Astrocyte (in vitro differentiated cells and primary cell): Measurements from ENCODE around the gene THRAP3. TPM values are rescaled to one million over a fixed set of nuclear protein-coding genes. Genes with fewer than 3 reads are reported as not detected.
A peak's percentile ranks its signal among the peaks of the same experiment; 100 is the strongest.

Experiments
- DNase-seq: peaks from one replicate; pipeline ENCODE4 v3.0.0-alpha.2; 2010; ENCODE audit warnings: low read depth
- FAIRE-seq: peaks from 2 replicates; lab custom pipeline; 2011; peaks lifted over from hg19 to GRCh38; lab: Jason Lieb, UNC
- H2AFZ ChIP-seq: 2 replicates; pipeline ENCODE4 v1.6.0; 2012; ENCODE audit warnings: low read depth, low read length, inconsistent platforms
- H3K27ac ChIP-seq: 2 replicates; pipeline ENCODE4 v1.5.1; 2011; ENCODE audit warnings: low read depth, low read length, inconsistent platforms
- H3K27me3 ChIP-seq: 2 replicates; pipeline ENCODE4 v1.6.0; 2011; ENCODE audit warnings: low read length, inconsistent platforms; ENCODE audit not compliant: insufficient read depth
- H3K36me3 ChIP-seq: 2 replicates; pipeline ENCODE4 v1.5.1; 2011; ENCODE audit warnings: low read length, inconsistent platforms; ENCODE audit not compliant: insufficient read depth
- H3K4me1 ChIP-seq: 2 replicates; pipeline ENCODE4 v1.5.1; 2011; ENCODE audit warnings: low read length, inconsistent platforms; ENCODE audit not compliant: insufficient read depth
- H3K4me2 ChIP-seq: 2 replicates; pipeline ENCODE4 v1.6.0; 2012; ENCODE audit warnings: low read length, inconsistent platforms
- H3K4me3 ChIP-seq: 2 replicates; pipeline ENCODE4 v1.5.1; 2011; ENCODE audit warnings: low read depth, mild to moderate bottlenecking, low read length, inconsistent platforms; ENCODE audit not compliant: insufficient read depth
- H3K79me2 ChIP-seq: 2 replicates; pipeline ENCODE4 v1.6.0; 2012; ENCODE audit warnings: mild to moderate bottlenecking, low read length, inconsistent platforms; ENCODE audit not compliant: insufficient read depth
- H3K9ac ChIP-seq: 2 replicates; pipeline ENCODE4 v1.6.0; 2012; ENCODE audit warnings: mild to moderate bottlenecking, low read length, inconsistent platforms
- H3K9me3 ChIP-seq: 2 replicates; pipeline ENCODE4 v1.5.1; 2012; ENCODE audit warnings: low read depth, mild to moderate bottlenecking, low read length, inconsistent platforms; ENCODE audit not compliant: insufficient read depth
- H4K20me1 ChIP-seq: 2 replicates; pipeline ENCODE4 v1.6.0; 2012; ENCODE audit warnings: low read length, inconsistent platforms; ENCODE audit not compliant: insufficient read depth
- H3K27ac Mint-ChIP-seq: one replicate; pipeline ENCODE4 v1.8.0; 2021; ENCODE audit warnings: mild to moderate bottlenecking, mixed read lengths; ENCODE audit not compliant: unreplicated experiment
- H3K27me3 Mint-ChIP-seq: one replicate; pipeline ENCODE4 v1.8.0; 2021; ENCODE audit warnings: low read depth, mixed read lengths; ENCODE audit not compliant: unreplicated experiment
- H3K36me3 Mint-ChIP-seq: one replicate; pipeline ENCODE4 v1.8.0; 2021; ENCODE audit warnings: low read depth, mixed read lengths; ENCODE audit not compliant: unreplicated experiment
- H3K4me1 Mint-ChIP-seq: one replicate; pipeline ENCODE4 v1.8.0; 2021; ENCODE audit warnings: low read depth, mixed read lengths; ENCODE audit not compliant: unreplicated experiment
- H3K4me3 Mint-ChIP-seq: one replicate; pipeline ENCODE4 v1.8.0; 2021; ENCODE audit warnings: mild to moderate bottlenecking, moderate library complexity, mixed read lengths; ENCODE audit not compliant: unreplicated experiment
- H3K9me3 Mint-ChIP-seq: one replicate; pipeline ENCODE4 v1.8.0; 2021; ENCODE audit warnings: mild to moderate bottlenecking, mixed read lengths; ENCODE audit not compliant: unreplicated experiment
- CTCF ChIP-seq: IDR thresholded peaks from 2 replicates; pipeline ENCODE4 v1.5.1; 2011; ENCODE audit warnings: low read depth, mild to moderate bottlenecking, inconsistent platforms, low read length, moderate library complexity; ENCODE audit not compliant: insufficient read depth
- EZH2 ChIP-seq: IDR thresholded peaks from 2 replicates; pipeline ENCODE4 v1.6.1; 2012; ENCODE audit warnings: mild to moderate bottlenecking, low read length, inconsistent platforms; ENCODE audit not compliant: insufficient read depth
- total RNA-seq: library from RNA; stranded (reverse); gene quantifications from 2 replicates; pipeline ENCODE4 v1.2.1, GENCODE V29; 2021

Gene THRAP3
- total RNA-seq, 1 donor from 2014 or later: 109 TPM

DNA sequence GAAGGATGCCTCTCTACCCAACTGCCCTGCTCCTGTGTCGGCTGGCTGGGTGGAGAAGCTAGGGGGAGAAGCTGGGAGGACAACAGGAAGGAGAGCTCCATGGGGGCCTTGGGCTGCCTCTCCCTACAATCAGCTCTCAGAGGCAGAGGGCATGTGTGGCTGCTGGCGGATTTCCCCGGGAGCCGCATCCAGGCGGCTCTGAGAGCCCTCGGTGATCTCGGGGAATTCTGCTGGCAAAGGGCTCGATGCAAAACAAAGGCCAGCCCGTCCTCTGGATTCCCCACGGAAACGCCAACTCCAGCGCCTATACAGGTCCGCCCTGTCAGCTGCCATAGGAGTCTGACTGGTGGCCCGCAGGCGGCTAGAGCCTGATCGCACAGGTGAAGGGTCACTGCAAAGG, 125.6 kb downstream of the THRAP3 start:
- peaks cover 47% of the 10 kb centered on the region for H3K4me1 ChIP-seq
- Mint-ChIP-seq H3K27ac (peak overlapping the region; percentile 100), H3K27me3 (no peaks in the 10 kb centered on the region), H3K4me3 (no peak overlapping the region), H3K4me1 (peaks cover 54% of the 10 kb centered on the region), H3K9me3 (no peaks in the 10 kb centered on the region), H3K36me3 (peaks cover 42% of the 10 kb centered on the region)
- peak overlapping the region; percentile 84 for H3K9ac ChIP-seq
- H3K79me2 ChIP-seq: no peaks in the 10 kb centered on the region
- DNase-seq (peak; percentile 32), FAIRE-seq (no peak)
- H4K20me1 ChIP-seq: no peaks in the 10 kb centered on the region
- TF ChIP-seq EZH2: no peak
- TF ChIP-seq CTCF: no peak
- peak overlapping the region; percentile 98 for H3K27ac ChIP-seq
- H3K27me3 ChIP-seq: no peaks in the 10 kb centered on the region
- H3K9me3 ChIP-seq: no peaks in the 10 kb centered on the region
- no peak overlapping the region for H2AFZ ChIP-seq
- H3K36me3 ChIP-seq: peaks cover 27% of the 10 kb centered on the region
- peak overlapping the region; percentile 83 for H3K4me2 ChIP-seq
- H3K4me3 ChIP-seq: no peak overlapping the region

DNA sequence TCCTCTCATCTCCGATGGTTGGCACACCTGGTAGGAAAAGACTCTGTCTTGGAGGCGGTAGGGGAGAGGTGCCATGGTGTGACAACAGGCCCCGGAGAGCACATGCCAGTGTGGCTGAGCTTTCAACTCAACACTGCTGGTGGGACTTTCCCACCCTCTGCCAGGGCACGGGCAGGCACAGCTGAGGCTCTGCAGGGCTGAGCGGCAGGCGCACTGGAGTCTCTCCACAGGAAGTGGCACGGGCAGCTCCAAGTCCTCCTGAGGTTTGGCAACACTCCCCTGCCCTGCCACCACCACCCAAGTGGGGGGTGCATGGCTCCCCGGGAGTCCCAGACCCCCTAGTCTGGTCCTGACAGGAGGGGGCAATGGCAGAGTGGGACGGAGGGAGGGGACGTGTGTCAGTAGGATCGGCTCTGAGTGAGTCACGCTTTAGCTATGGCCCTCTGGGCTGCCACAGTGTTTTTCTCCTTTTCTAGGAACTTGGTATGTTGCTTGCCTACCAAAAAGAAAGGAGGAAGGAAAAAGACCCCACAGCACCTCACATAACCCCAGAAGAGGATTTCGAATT, 126.5 kb downstream of the THRAP3 start:
- peak overlapping the region; percentile 84 for H3K9ac ChIP-seq
- peaks cover 47% of the 10 kb centered on the region for H3K4me1 ChIP-seq
- Mint-ChIP-seq H3K4me3 (peak overlapping the region; percentile 27), H3K36me3 (peaks cover 41% of the 10 kb centered on the region), H3K27me3 (no peaks in the 10 kb centered on the region), H3K9me3 (no peaks in the 10 kb centered on the region), H3K4me1 (peaks cover 54% of the 10 kb centered on the region), H3K27ac (peak overlapping the region; percentile 100)
- H3K27ac ChIP-seq: peak overlapping the region; percentile 98
- peak overlapping the region; percentile 83 for H3K4me2 ChIP-seq
- peak overlapping the region; percentile 40 for H3K4me3 ChIP-seq
- DNase-seq (peak; percentile 81), FAIRE-seq (peak; percentile 97)
- H3K36me3 ChIP-seq: peaks cover 26% of the 10 kb centered on the region
- H3K9me3 ChIP-seq: no peaks in the 10 kb centered on the region
- no peaks in the 10 kb centered on the region for H3K27me3 ChIP-seq
- no peaks in the 10 kb centered on the region for H4K20me1 ChIP-seq
- no peak for TF ChIP-seq EZH2
- no peak for TF ChIP-seq CTCF
- H3K79me2 ChIP-seq: no peaks in the 10 kb centered on the region
- H2AFZ ChIP-seq: no peak overlapping the region

GRCh38 chr1:36351227-36351977, 127.2 kb downstream of the THRAP3 start:
- H3K36me3 ChIP-seq: peaks cover 23% of the 10 kb centered on the region
- Mint-ChIP-seq H3K27ac (peak overlapping the region; percentile 100), H3K27me3 (no peaks in the 10 kb centered on the region), H3K36me3 (peaks cover 41% of the 10 kb centered on the region), H3K4me3 (peak overlapping the region; percentile 41), H3K4me1 (peaks cover 54% of the 10 kb centered on the region), H3K9me3 (no peaks in the 10 kb centered on the region)
- H3K27ac ChIP-seq: peak overlapping the region; percentile 98
- H3K4me2 ChIP-seq: peak overlapping the region; percentile 83
- TF ChIP-seq CTCF (no peak), EZH2 (no peak)
- peak overlapping the region; percentile 40 for H3K4me3 ChIP-seq
- no peaks in the 10 kb centered on the region for H4K20me1 ChIP-seq
- no peaks in the 10 kb centered on the region for H3K9me3 ChIP-seq
- no peak overlapping the region for H2AFZ ChIP-seq
- no peak for FAIRE-seq
- no peaks in the 10 kb centered on the region for H3K79me2 ChIP-seq
- no peaks in the 10 kb centered on the region for H3K27me3 ChIP-seq
- H3K9ac ChIP-seq: peak overlapping the region; percentile 84
- peak; percentile 88 for DNase-seq
- peaks cover 47% of the 10 kb centered on the region for H3K4me1 ChIP-seq
